ENCODE data around the gene MFAP3. TPM values are rescaled to one million over a fixed set of nuclear protein-coding genes. Genes with fewer than 3 reads are reported as not detected.

The MFAP3 gene
- total and polyA plus RNA-seq, 2 donors (not counting 1 experiment from before 2014, with no cell fraction given), result 4.8 to 27.1 TPM

- Histone ChIP-seq H3K4me3 (ENCODE audit: control extremely low read depth in 1 of 5, extremely low read depth in 1 of 5, insufficient read depth in 1 of 5, low read depth in 2 of 5, low read length in 4 of 5) (no peak overlapping the region), H3K9me3 (ENCODE audit: control extremely low read depth in 1 of 3, control insufficient read depth in 2 of 3, insufficient read depth in 1 of 3, low read length in 2 of 3) (no peaks in the 10 kb centered on the region), H3K27me3 (replicated peaks in 1 of 4; ENCODE audit: control extremely low read depth in 1 of 4, control insufficient read depth in 3 of 4, insufficient read depth in 4 of 4, low read length in 3 of 4) (no peaks in the 10 kb centered on the region), H3K4me2 (replicated peaks; ENCODE audit: low read depth, low read length, poor library complexity, severe bottlenecking) (no peak overlapping the region), H3K36me3 (replicated peaks in 1 of 2; ENCODE audit: control extremely low read depth in 1 of 2, control insufficient read depth in 1 of 2, extremely low read depth in 1 of 2, insufficient read depth in 2 of 2, low read length in 1 of 2) (peaks cover 0 to 9% of the 10 kb centered on the region in 2 experiments), H3K9ac (ENCODE audit: low read length) (no peak overlapping the region), H3K27ac (ENCODE audit: low read length in 2 of 2) (no peak overlapping the region), H4K20me1 (ENCODE audit: control insufficient read depth, insufficient read depth, low read length, poor library complexity, severe bottlenecking) (no peaks in the 10 kb centered on the region), H3K79me2 (ENCODE audit: control insufficient read depth, insufficient read depth, low read length) (peaks cover 16% of the 10 kb centered on the region), H2AFZ (ENCODE audit: insufficient read depth, low read depth, low read length, poor library complexity, severe bottlenecking) (no peak overlapping the region), H3K4me1 (ENCODE audit: control insufficient read depth in 2 of 2, insufficient read depth in 2 of 2, low read length in 2 of 2) (peaks cover 11 to 13% of the 10 kb centered on the region in 2 donors)
- WGBS (ENCODE audit: insufficient coverage), result no CpG with 5 or more reads among the region's 2 CpGs
- CTCF ChIA-PET, result interaction anchor here (0.7 kb wide), 1 partner anchor 29 kb away, joined by 3 read pairs; no protein-coding TSS in a partner anchor
- ATAC-seq (ENCODE audit: low read depth) (no peak), DNase-seq (no peak)
- H3K4me1 Mint-ChIP-seq, result peaks cover 51% of the 10 kb centered on the region
- H3K4me3 Mint-ChIP-seq, result no peak overlapping the region
- H3K27me3 Mint-ChIP-seq, result no peaks in the 10 kb centered on the region
- no peak overlapping the region for H3K27ac Mint-ChIP-seq
- intact Hi-C loops (cut with micrococcal nuclease), result no loop called here
- POLR2A ChIA-PET, result no interaction called here
- no peaks in the 10 kb centered on the region for H3K9me3 Mint-ChIP-seq (ENCODE audit: insufficient read depth)
- no peak for TF ChIP-seq EZH2 (IDR thresholded peaks at IDR 0.05; ENCODE audit: borderline replicate concordance, insufficient read depth, low read depth, low read length, poor library complexity, severe bottlenecking)
- TF ChIP-seq CTCF (IDR thresholded peaks at IDR 0.05), result no peak
Observed at GRCh38 chr5:154042766-154043165, 4.0 kb downstream of the MFAP3 start.

GRCh38 chr5:154044099-154044498, 5.3 kb downstream of the MFAP3 start:
- Histone ChIP-seq H4K20me1 (ENCODE audit: control insufficient read depth, insufficient read depth, low read length, poor library complexity, severe bottlenecking) (peaks cover 5% of the 10 kb centered on the region), H3K4me2 (replicated peaks; ENCODE audit: low read depth, low read length, poor library complexity, severe bottlenecking) (no peak overlapping the region), H3K27ac (ENCODE audit: low read length in 2 of 2) (no peak overlapping the region), H3K9me3 (ENCODE audit: control extremely low read depth in 1 of 3, control insufficient read depth in 2 of 3, insufficient read depth in 1 of 3, low read length in 2 of 3) (no peaks in the 10 kb centered on the region), H3K27me3 (replicated peaks in 1 of 4; ENCODE audit: control extremely low read depth in 1 of 4, control insufficient read depth in 3 of 4, insufficient read depth in 4 of 4, low read length in 3 of 4) (no peaks in the 10 kb centered on the region), H3K4me1 (ENCODE audit: control insufficient read depth in 2 of 2, insufficient read depth in 2 of 2, low read length in 2 of 2) (peaks cover 5 to 7% of the 10 kb centered on the region in 2 donors), H3K79me2 (ENCODE audit: control insufficient read depth, insufficient read depth, low read length) (peaks cover 12% of the 10 kb centered on the region), H2AFZ (ENCODE audit: insufficient read depth, low read depth, low read length, poor library complexity, severe bottlenecking) (no peak overlapping the region), H3K36me3 (replicated peaks in 1 of 2; ENCODE audit: control extremely low read depth in 1 of 2, control insufficient read depth in 1 of 2, extremely low read depth in 1 of 2, insufficient read depth in 2 of 2, low read length in 1 of 2) (peaks cover 0 to 9% of the 10 kb centered on the region in 2 experiments), H3K9ac (ENCODE audit: low read length) (no peak overlapping the region), H3K4me3 (ENCODE audit: control extremely low read depth in 1 of 5, extremely low read depth in 1 of 5, insufficient read depth in 1 of 5, low read depth in 2 of 5, low read length in 4 of 5) (no peak overlapping the region)
- TF ChIP-seq EZH2 (IDR thresholded peaks at IDR 0.05; ENCODE audit: borderline replicate concordance, insufficient read depth, low read depth, low read length, poor library complexity, severe bottlenecking) (no peak), CTCF (IDR thresholded peaks at IDR 0.05) (no peak)
- no peak overlapping the region for H3K4me3 Mint-ChIP-seq
- H3K4me1 Mint-ChIP-seq, result peaks cover 37% of the 10 kb centered on the region
- H3K27me3 Mint-ChIP-seq, result no peaks in the 10 kb centered on the region
- no peak for DNase-seq
- intact Hi-C loops (cut with micrococcal nuclease), result no loop called here
- no peaks in the 10 kb centered on the region for H3K9me3 Mint-ChIP-seq (ENCODE audit: insufficient read depth)
- no peak overlapping the region for H3K27ac Mint-ChIP-seq
- ChIA-PET POLR2A (no interaction called here), CTCF (interaction anchor here (1.2 kb wide), 1 partner anchor 28 kb away, joined by 3 read pairs; no protein-coding TSS in a partner anchor)
- no peak for ATAC-seq (ENCODE audit: low read depth)
- WGBS (ENCODE audit: insufficient coverage), result 95% methylated on average over 2 of the region's 3 CpGs
